SK-N-SH treated with all-trans-retinoic acid at 6 μM for 48 hours (cell line): ENCODE data around the gene ACSL6.

Experiments
- ATAC-seq: fragments of 200-7000 bp; cut with Tn5 transposase; 3 replicates; pipeline ENCODE4 v1.9.1; 2020; ENCODE audit warnings: mild to moderate bottlenecking, moderate library complexity
- ARNTL ChIP-seq: fragments of 450-650 bp; formaldehyde crosslinking; IDR thresholded peaks from 2 replicates; pipeline ENCODE4 v1.5.0; 2020; ENCODE audit warnings: low read depth, mild to moderate bottlenecking, moderate library complexity, borderline replicate concordance
- BACH2 ChIP-seq: fragments of 250-450 bp; sonication (Bioruptor Pico); IDR thresholded peaks from 2 replicates; pipeline ENCODE4 v1.9.0; 2021; ENCODE audit warnings: mild to moderate bottlenecking, borderline replicate concordance
- CREB5 ChIP-seq: fragments of 250-450 bp; sonication (Bioruptor Pico); IDR thresholded peaks from 2 replicates; pipeline ENCODE4 v1.5.1; 2020; ENCODE audit warnings: low read depth, mild to moderate bottlenecking, moderate library complexity
- CSDC2 ChIP-seq: fragments of 250-450 bp; sonication (Bioruptor Pico); IDR thresholded peaks from 2 replicates; pipeline ENCODE4 v1.5.0; 2020; ENCODE audit warnings: mild to moderate bottlenecking, moderate library complexity
- CSRNP3 ChIP-seq: fragments of 250-450 bp; sonication (Bioruptor Pico); IDR thresholded peaks from 2 replicates; pipeline ENCODE4 v1.5.1; 2021; ENCODE audit warnings: mild to moderate bottlenecking, moderate library complexity
- ESRRG ChIP-seq: fragments of 250-450 bp; sonication (Bioruptor Pico); IDR thresholded peaks from 2 replicates; pipeline ENCODE4 v1.6.1; 2021; ENCODE audit warnings: mild to moderate bottlenecking
- GLIS3 ChIP-seq: fragments of 250-450 bp; sonication (Bioruptor Pico); IDR thresholded peaks from 2 replicates; pipeline ENCODE4 v1.5.0; 2020; ENCODE audit warnings: mild to moderate bottlenecking, moderate library complexity
- ISL1 ChIP-seq: fragments of 250-450 bp; sonication (Bioruptor Pico); IDR thresholded peaks from 2 replicates; pipeline ENCODE4 v2.1.2; 2022; ENCODE audit warnings: mild to moderate bottlenecking, moderate library complexity
- OSR1 ChIP-seq: fragments of 250-450 bp; sonication (Bioruptor Pico); IDR thresholded peaks from 2 replicates; pipeline ENCODE4 v1.8.0; 2022; ENCODE audit warnings: moderate library complexity, mild to moderate bottlenecking, inconsistent platforms
- PATZ1 ChIP-seq: fragments of 250-450 bp; sonication (Bioruptor Pico); IDR thresholded peaks from 2 replicates; pipeline ENCODE4 v1.8.0; 2020; ENCODE audit warnings: mild to moderate bottlenecking, moderate library complexity, borderline replicate concordance
- POU6F1 ChIP-seq: fragments of 250-450 bp; sonication (Bioruptor Pico); IDR thresholded peaks from 2 replicates; pipeline ENCODE4 v1.8.0; 2021; ENCODE audit warnings: low read depth, mild to moderate bottlenecking, moderate library complexity, borderline replicate concordance
- PPARA ChIP-seq: fragments of 250-450 bp; sonication (Bioruptor Pico); IDR thresholded peaks from 2 replicates; pipeline ENCODE4 v1.5.0; 2020; ENCODE audit warnings: mild to moderate bottlenecking, borderline replicate concordance
- RARB ChIP-seq: fragments of 250-450 bp; sonication (Bioruptor Pico); IDR thresholded peaks from 2 replicates; pipeline ENCODE4 v1.8.0; 2021; ENCODE audit warnings: mild to moderate bottlenecking, moderate library complexity
- SNAI2 ChIP-seq: fragments of 250-450 bp; sonication (Bioruptor Pico); IDR thresholded peaks from 2 replicates; pipeline ENCODE4 v1.5.0; 2020; ENCODE audit warnings: mild to moderate bottlenecking, moderate library complexity
- TCF4 ChIP-seq: fragments of 250-450 bp; sonication (Bioruptor Pico); IDR thresholded peaks from 2 replicates; pipeline ENCODE4 v1.8.0; 2021; ENCODE audit warnings: mild to moderate bottlenecking, moderate library complexity, borderline replicate concordance
- TOX ChIP-seq: fragments of 250-450 bp; sonication (Bioruptor Pico); IDR thresholded peaks from 2 replicates; pipeline ENCODE4 v1.8.0; 2021; ENCODE audit warnings: mild to moderate bottlenecking, moderate library complexity, borderline replicate concordance
- TSHZ2 ChIP-seq: fragments of 250-450 bp; sonication (Bioruptor Pico); IDR thresholded peaks from 2 replicates; pipeline ENCODE4 v1.5.0; 2020; ENCODE audit warnings: mild to moderate bottlenecking, moderate library complexity
- ZC3H10 ChIP-seq: fragments of 250-450 bp; sonication (Bioruptor Pico); IDR thresholded peaks from 2 replicates; pipeline ENCODE4 v1.5.1; 2021; ENCODE audit warnings: mild to moderate bottlenecking, moderate library complexity
- ZFP3 ChIP-seq: fragments of 250-450 bp; sonication (Bioruptor Pico); IDR thresholded peaks from 2 replicates; pipeline ENCODE4 v1.5.0; 2020; ENCODE audit warnings: mild to moderate bottlenecking, moderate library complexity
- ZFP30 ChIP-seq: fragments of 450-650 bp; formaldehyde crosslinking; IDR thresholded peaks from 2 replicates; pipeline ENCODE4 v1.5.0; 2022; ENCODE audit warnings: mild to moderate bottlenecking, moderate library complexity
- ZNF565 ChIP-seq: fragments of 450-650 bp; formaldehyde crosslinking; conservative IDR thresholded peaks from 2 replicates; pipeline ENCODE4 v1.5.0; 2020; ENCODE audit warnings: low read depth, mild to moderate bottlenecking, moderate library complexity
- ZNF70 ChIP-seq: fragments of 450-650 bp; formaldehyde crosslinking; IDR thresholded peaks from 2 replicates; pipeline ENCODE4 v1.5.0; 2020; ENCODE audit warnings: mild to moderate bottlenecking, moderate library complexity

The ACSL6 gene

GRCh38 chr5:131974956-131975726 lies 36.3 kb downstream of the ACSL6 start:
- TF ChIP-seq TOX (CRISPR knock-in tag) (no peak), POU6F1 (CRISPR knock-in tag) (no peak), PPARA (no peak), CSRNP3 (CRISPR knock-in tag) (no peak), ZFP3 (CRISPR knock-in tag) (no peak), ZC3H10 (CRISPR knock-in tag) (no peak), CSDC2 (CRISPR knock-in tag) (no peak), ESRRG (CRISPR knock-in tag) (no peak), ZFP30 (no peak), CREB5 (CRISPR knock-in tag) (no peak), ARNTL (no peak), SNAI2 (no peak), OSR1 (CRISPR knock-in tag) (no peak), ZNF565 (no peak), RARB (no peak), TSHZ2 (CRISPR knock-in tag) (no peak), PATZ1 (CRISPR knock-in tag) (no peak), TCF4 (CRISPR knock-in tag) (no peak), BACH2 (CRISPR knock-in tag) (no peak), ISL1 (CRISPR knock-in tag) (no peak)
- TF ChIP-seq, all 23 proteins: peak for 0
- ATAC-seq, result no peak

- no peak for TF ChIP-seq CREB5 (CRISPR knock-in tag)
- ATAC-seq, result no peak
Observed at GRCh38 chr5:131974622-131974955, 36.9 kb downstream of the ACSL6 start.

- no peak for ATAC-seq
- TF ChIP-seq TCF4 (CRISPR knock-in tag) (no peak), ZC3H10 (CRISPR knock-in tag) (no peak), TOX (CRISPR knock-in tag) (no peak), ESRRG (CRISPR knock-in tag) (no peak), ZFP3 (CRISPR knock-in tag) (no peak), CREB5 (CRISPR knock-in tag) (no peak), PATZ1 (CRISPR knock-in tag) (no peak), OSR1 (CRISPR knock-in tag) (no peak), BACH2 (CRISPR knock-in tag) (no peak), GLIS3 (CRISPR knock-in tag) (no peak), ZNF70 (no peak)
Observed at GRCh38 chr5:131974016-131974415, 37.4 kb downstream of the ACSL6 start.
